T follicular helper cell (primary cell): ENCODE measurements around the gene EN2.

ENCODE experiments used
- DNase-seq: peaks from one replicate; pipeline ENCODE4 v3.0.0-alpha.2; 2020; ENCODE audit warnings: low read depth

Gene EN2

DNA sequence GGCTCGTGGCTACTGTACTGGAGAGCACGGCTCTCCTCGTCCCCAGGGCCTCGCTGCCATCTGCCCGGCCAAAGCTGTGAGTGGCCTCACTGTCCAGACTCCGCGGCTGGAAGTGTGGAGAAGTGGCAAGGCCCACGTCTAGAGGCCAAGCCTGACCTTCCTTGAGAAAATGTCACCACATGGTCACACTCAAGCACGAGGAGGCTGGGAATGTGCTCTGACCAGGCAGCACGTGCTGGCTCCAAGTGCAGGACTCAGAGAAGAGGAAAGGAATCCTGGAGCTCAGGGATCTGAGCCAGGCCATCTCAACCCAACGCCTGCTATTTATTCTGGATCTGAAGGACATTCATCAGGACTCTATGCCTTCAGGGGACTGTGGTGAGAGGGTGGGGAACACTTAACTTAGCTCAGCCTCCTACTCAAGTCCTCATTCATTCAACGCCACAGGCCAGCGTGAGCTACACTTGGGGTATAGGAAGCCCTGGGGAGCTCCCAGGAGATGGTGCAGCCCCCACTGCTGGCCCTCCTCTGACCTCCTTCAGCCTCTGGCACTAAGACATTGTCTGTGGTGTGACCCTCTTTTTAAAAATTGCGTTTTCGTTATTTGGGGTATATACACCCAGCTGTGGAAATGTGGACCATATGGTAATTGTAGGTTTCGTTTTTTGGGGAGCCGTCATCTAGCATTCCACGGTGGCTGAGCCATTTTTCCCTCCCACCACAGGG lies 29.0 kb downstream of the EN2 start:
- DNase-seq = no peak

DNA sequence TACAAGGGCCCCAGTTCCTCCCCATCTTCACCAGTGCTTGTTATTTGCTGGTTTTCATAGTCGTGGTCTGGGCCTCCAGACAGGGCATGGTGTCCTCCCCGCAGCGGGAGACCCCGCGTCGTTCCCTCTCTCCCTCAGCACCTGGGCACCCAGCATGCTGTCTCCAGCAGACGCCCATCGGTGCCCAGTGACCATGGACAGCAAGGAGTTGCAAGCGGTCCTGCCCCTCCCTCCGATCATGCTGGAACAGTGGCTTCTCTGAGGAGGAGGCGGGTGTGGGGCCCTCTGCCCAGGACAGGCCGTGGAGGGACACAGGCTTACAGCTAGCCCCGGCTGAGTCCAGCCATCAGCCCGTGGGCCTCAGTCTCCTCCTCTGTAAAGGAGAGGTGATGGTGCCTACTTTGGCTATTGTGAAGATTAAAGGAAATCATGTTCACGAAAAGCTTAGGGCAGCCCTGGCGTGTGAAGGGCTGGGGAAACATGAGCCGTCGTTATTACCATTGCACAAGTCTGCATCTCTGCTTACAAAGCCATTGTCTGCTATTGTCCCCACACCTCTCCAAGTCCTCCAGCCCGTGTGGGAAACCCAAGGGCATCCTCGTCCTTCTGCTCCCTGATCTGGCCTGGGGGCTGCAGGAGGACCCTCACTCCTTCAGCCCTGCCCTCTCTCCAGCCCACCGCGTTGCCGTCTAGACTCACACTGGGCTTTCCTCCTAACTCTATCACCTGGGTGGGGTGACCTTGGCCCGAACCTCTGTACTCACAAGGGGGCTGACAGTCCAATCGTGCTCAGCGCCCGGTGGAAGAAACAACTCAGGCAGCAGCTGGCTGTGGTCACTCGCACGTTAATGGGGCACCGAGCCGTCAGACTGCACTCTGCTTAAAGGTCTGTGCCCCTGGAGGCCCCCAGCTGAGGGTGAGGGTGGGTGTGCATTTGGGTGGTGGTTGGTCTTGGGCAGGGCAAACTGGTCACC lies 29.9 kb downstream of the EN2 start:
- no peak for DNase-seq

DNA sequence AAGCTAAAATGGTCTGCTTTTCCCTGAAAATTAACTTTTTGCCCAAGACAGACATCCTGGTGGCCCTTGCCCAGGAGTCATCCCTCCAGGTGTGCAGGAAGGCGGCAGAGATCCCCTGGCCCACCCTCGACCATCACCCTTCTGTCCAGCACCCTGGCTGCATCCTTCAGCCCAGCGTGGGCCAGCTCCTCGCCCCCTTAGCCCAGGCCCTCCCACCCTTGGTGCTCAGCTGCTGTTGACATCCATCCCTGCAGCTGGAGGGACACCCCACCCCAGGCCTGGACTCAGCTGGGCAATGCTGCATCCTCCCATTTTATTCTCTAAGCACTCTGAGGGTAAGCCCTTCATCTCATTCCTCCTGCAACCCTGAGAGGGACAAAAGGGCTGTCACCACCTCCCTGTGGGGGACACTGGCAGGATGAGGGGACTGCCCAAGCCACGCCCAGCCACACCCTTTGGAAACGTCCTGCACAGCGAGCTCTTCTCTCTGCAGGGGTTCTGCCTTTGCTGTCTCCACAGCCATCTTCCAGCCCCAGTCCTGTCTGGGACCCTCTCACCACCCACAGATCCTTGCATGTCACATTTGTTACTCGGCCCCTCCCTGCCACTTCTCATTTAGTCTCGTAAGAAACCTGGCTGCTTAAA lies 30.7 kb downstream of the EN2 start:
- DNase-seq = no peak

DNA sequence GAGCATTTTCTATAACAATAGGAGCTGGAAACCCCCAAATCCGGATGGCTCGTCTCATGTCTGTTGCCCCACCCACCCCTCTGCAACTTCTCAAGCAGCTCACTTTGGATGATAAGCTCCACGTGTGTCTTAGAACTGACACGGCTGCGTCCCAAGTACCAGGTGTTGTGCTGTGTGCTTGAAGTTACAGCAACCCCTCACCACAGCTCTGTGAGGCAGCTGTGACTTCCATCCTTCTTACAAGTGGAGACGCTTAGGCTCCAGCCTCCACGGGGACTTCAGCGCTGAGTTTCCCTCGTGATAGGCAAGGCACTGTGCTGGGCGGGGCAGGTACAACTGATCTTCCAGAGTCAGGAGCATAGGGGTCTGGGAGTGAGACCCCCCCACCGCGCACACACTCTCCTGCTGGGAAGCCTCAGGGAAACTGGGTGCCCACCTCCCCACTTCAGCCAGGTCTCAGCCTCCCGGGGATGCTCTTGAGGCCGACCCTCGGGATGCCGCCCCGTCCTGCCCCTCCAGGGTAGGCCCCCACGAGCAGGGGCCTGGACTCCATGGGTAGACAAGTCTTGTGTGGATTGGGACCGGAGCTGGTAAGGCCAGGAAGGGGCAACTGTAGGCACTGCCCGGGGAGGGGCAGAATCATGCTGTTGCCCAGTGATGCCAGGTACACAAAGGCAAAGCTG lies 31.4 kb downstream of the EN2 start:
- no peak for DNase-seq

DNA sequence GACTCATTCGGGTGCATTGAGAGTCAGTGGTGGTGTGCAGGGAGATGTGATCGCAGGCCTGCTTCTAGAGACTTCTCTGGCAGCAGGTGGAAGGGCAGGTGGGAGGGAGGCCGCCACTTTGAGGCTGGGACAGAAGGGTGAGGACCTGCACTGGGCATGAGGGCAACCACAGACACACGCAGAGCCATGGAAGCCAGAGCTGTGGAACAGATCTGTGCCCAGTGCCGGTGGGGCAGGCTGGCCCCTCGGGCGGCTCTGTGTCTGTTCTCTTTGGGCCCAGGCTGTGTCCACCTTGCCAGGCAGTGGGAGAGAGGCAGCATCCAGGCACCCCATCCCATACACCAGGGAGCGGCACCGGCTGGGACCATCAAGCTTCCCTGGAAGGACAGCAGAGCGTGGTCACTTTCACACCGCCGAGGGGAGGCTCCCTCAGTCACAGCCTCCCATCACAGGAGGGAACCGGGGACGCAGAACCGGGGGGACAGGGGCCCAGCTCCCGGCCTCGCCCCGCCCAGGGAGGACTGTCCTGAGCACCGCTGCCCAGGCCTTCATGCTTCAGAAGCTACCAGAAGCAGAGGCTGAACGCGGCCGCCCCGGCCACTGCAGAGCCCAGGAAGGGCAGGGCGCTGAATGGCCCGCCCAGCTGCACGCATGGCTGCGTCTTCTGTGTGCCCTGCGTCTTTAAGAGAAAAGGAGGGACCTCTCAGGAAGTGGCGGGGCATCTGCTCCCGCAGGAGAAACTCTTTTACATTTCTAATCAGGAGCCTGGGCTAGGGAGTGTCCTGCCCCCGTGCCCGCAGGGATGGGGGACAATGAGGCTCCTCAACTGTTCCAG lies 32.1 kb downstream of the EN2 start:
- DNase-seq = no peak

DNA sequence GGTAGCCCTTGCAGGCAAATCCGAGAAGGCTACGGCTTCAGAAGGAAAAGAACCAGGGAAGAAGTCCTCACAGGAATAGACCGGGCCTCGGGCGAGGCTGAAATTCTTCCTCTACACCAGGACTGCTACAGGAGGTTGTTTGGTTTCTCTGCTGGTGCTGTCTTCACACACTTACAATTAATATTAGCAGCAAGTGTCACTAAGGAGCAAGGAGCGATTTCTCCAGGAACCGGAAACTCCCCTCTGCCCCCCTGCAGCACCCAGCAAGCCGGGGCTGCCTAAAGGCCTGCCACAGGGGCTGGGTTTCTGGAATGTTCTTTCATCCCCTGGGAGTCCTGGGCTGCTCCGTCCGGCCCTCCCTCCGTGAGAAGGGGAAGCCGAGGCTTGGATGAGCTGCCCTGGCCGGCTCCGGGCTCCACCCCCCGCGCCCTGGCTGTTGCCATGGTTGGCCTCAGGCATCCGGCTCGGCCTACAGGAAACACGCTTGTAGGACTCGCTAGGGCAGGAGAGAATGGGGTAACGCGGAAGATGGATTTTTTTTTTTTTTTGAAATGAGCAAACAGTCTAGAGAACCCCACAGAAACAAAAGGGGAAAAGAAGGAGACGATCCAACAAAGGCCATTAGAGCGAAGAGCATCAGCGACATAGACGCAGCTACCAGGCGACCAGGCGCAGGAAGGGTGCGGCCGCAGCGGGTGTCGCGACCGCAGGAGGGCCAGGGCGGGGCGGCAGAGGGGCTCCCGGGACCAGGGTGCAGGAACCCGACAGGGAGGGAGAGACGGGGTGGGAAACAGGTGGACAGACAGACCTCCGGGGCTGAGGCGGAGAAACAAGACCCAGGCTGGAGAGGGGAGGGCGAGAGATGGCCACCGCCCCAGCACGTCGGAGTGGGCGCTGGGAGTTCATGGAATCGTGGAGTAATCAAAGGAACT lies 33.0 kb downstream of the EN2 start:
- no peak for DNase-seq

DNA sequence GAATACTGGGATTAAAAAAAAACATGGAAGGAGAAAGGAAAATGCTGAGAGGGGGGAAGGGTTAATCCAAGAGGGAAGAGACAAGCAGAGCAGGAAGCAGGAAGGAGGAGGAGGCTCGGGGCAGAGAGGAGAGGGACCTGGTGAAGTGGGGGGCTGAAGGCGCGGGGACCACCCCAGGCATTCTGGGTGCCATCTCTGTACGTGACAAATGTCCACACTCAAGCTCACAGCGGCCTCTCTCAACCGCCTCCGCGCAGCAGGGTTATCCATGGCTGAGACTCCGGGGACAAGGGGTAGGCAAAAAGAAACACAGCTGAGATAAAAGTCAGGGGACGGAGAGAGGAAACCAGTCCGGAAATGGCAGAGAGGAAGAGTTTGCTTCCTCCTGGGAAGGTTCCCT lies 33.9 kb downstream of the EN2 start:
- DNase-seq = no peak

DNA sequence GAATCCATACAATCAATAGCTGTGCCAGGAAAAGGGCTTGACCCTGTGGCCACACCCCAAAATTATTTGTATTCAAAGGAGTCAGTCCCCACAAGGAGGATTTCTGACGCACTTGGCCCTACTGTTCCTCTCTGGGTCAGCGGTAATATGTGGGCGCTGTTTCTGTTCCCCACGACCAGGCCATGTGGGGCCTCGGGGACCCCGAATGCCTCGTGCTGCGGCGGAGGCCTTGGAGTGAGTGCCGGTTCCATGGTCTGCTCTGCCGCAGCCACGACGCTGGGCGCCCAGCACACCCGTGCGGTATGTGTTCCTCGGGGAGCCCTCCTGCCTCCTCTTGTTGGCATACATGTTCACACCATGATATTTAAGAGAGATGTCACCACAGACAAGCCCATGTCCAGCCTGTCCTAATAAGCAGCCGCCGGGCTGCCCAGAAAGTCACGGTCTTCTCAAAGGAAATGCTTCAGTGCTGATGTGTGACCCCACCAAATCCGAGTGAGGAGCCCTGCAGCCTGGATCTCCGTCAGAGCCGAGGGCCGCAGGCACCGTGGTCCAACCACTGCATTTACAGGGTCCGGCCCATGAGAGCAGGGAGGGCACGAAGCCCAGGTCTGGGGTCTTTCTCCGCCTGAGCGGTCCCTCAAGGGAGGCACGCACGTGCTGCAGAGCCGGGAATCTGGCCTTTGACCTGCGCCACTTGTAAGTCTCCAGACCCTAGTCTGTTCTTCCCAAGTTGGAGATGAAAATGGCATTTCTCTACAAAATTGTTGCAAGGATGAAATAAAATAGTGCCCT lies 36.0 kb downstream of the EN2 start:
- no peak for DNase-seq

DNA sequence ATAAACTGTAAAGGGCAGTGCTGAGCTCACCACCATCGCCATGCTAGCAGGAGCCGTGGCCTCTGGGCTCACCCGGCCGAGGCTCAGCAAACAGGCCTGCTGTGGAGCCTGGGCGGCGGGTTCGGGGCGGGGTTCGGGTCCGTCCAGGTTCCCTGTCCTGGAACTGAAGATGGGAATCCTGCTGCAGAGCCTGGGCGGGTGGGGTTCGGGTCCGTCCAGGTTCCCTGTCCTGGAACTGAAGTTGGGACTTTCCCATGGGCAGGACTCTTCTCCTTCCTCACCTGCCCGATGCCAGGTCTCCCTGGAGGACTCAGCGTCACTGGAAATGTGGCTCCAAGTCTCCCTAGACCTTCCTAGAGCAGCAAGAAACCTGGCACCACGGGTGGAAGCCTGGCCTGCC lies 36.6 kb downstream of the EN2 start:
- no peak for DNase-seq

DNA sequence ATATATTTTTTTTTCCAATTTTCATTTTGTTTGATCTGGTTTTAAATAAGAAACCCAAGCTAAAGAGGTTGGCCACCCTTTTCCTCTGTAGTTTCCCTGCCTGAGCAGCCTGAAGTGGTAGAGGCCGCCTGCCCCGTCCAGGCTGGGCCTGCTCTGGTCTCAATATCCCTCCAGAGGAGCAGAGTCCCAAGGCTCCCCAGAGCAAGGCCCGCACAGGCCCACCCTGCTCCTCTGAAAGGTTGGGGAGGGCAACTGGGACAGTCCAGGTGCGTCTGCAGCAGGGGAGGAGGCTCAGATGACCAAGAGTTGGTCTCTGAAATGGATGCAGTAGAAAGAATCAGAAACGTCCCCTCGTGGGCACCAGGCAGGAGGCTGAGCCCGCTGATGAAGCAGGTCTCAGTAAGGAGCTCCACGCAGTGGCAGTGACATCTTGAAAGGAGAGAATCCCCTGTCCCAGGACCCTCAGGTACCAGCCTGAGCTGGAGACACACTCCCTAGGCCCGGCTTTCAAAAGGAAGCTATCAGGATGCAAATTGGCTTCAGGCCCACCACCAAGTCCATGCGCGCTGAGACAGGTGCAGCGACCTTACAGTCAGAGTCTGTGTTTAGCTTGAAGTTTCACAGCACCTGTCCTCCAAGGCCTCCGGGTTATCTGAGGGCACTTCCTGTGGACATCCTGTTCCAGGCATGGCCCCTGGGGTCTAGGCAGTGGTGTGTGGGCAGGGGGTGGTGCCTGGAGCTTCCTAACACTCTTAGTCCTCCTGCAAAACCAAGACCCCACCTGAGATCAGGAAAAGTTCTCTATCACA lies 37.7 kb downstream of the EN2 start:
- no peak for DNase-seq

DNA sequence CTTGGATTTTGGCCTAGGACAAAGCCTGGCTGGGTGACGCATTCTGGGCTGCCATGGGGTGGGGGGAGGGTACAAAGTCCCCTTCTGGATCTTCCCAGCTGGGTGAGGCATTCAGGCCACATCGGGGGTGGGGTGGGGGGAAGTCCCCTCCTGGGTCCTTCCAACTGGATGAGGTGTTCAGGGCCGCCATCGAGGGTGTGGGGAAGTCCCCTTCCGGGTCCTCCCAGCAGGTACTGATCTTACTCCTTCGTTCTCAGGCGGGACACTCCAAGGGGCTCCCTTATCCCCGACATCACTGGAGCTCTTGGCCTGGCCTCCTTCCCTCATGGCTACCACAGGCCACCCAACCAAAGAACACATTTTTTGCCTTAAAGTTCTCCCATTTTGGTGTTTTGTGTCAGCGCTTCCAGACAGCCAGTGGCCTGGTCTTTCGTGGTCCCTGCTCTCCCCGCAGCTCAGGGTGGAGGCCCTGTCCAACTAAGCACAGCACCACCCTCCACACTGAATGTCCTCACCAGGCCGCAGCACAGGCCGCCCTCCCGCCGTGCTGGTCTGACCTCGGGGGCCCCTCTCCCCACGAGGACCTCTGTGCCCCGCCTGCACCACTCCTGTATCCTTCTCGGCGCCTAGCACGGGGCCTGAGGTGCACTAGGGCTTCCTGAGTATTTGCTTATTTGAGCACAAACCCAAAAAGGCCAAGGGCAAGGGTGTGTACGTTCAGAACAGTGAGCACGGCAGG lies 38.5 kb downstream of the EN2 start:
- DNase-seq = no peak

DNA sequence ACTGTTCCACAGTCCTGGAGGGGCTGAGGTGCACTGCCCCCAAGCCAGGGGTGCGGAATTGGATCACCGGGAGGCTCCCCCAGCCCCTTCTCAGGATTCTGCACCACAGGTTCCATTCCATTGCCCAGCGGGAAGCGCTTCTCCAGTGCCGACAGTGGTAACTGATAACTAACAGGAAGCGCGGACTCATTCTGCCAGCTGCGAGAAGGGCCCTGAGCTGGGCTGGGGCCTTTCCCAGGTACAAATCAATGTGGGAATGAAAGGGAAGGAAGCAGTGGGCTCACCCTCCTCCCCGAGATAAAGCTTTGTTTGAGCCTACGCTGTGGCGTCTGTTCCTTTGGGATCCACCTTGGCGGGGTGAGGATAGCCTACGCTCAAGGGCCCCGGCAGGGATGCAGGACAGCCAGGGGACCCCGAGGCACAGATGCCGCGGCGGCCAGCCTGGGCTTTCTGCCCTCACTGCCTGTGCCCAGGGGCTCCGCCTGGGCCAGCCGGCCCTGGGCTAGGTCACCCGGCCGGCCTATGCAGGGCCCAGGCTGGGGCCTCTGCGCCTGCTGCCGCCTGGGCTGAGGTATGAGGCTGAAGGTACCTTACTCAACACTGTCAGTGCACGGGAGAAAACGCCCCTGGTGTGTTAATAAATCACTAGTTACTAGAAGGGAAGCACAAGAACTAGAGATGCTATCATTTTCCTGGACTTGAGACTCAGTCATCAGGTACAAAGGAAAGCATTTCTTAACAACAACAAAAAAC lies 39.4 kb downstream of the EN2 start:
- no peak for DNase-seq

DNA sequence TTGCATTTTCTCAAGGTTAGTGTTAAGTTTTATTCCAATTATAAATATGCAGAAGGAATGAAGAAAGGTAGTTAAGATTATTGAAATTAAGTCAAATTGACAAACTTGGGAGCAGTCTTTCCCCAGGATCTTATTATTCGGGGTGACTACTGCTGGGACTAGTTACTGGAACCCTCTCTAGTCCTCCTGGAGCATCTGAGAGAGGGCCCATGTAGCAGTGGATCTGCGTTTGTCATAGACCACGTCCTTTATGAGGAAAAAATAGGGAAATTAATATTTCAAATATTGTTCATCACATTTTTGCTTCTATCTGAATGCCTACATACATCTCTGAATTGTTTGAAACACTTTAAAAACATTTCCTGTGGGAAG lies 47.5 kb downstream of the EN2 start:
- no peak for DNase-seq

DNA sequence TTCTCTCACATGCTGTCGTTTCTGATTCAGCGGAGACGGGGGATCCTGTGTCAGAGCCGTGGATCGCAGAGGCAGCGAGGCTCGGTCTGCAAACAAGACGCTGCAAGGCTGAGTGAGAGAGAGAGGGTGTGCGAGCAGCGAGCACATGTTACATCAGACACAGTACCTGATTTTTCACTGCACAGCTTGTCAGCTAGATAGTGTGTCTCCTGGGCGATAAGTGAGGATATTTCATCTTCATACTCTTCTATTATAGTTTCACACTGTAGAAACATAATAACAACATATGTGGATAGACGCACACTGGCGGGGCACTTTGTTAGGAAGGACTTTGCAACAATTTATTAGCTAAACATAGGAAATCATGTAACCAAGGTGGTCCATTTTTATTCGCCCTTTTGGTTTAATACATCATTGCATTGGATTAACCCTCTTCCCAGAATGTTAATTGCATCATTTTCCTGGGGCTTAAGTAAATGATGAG lies 49.0 kb downstream of the EN2 start:
- DNase-seq = no peak

DNA sequence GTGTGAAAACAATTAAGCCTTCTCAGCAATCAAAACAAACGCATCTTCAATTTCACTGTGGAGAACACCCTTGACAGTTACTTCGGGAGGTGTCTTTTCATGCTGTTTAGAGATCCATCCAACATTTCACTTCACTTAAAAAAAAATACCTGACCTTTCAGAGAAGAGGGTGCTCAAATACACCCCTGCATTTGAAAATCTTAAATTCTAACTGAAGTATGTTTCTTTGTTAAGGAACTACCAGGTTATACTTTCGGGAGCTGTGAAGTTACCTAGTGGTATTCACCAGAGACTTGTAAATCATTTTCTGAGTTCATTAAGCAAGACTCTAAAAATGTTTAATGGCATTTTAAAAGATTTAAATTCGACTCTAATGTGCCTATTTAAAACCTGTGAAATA lies 49.6 kb downstream of the EN2 start:
- DNase-seq = no peak

DNA sequence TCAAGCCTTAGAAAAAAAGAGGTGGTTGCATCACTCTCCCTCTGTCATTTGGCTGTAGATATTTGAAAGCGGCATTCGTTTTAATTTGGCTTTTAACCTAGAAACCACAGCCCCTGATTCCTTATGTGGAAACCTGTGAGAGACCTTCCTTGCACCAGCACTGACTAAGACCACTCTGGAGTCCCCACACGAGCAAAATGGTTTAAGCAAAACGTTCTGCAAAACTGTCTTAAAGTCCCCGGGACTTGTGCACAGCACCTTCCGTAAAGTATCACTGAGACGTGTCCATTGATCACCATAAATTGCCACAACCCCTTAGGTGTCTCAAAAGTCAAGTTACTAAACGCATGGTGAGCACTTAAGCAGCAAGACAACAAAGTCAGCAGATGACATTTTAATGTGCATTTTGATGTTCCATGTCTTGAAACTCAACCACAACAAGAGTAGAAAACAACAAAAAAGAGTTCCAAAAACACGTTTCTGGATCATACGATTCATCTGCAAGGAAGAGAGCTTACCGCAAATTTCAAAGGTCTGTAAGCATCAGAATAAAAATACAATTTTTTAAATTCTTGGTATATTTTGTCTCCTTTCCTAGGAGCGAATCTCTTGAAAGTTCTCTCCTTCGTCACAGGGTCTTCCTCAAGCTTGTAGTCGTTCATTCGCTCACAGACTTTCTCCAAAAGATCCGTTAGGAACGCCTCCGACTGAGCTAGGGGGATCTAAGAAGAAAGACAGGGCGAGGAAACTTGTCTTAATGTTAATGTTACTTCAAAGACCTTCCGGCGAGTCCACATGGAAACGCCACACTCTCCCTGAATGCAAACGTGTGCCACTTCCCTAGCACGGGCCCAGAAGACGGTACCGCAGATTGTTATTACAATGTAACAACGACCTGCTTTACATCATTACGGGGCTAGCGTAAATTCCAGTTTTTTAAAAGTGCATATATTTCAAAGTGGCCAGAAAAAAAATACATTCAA lies 50.7 kb downstream of the EN2 start:
- DNase-seq = no peak
